HEK293T (cell line): ENCODE results near the gene BRI3BP.

Source experiments
- ARNT ChIP-seq: fragments of 450-650 bp; IDR thresholded peaks from 2 replicates; pipeline ENCODE4 v1.6.1; 2017; ENCODE audit warnings: mild to moderate bottlenecking
- CTBP1 ChIP-seq: fragments of 450-650 bp; IDR thresholded peaks from 2 replicates; pipeline ENCODE4 v1.6.1; 2016; ENCODE audit warnings: borderline replicate concordance
- FOXA1 ChIP-seq: fragments of 450-650 bp; IDR thresholded peaks from 2 replicates; pipeline ENCODE4 v1.6.1; 2016; ENCODE audit warnings: mild to moderate bottlenecking
- FOXM1 ChIP-seq: fragments of 450-650 bp; IDR thresholded peaks from 2 replicates; pipeline ENCODE4 v1.6.1; 2017; ENCODE audit warnings: mild to moderate bottlenecking, borderline replicate concordance
- HDGF ChIP-seq: fragments of 450-650 bp; IDR thresholded peaks from 2 replicates; pipeline ENCODE4 v1.6.1; 2017; ENCODE audit warnings: antibody characterized with exemption, borderline replicate concordance
- L3MBTL2 ChIP-seq: fragments of 450-650 bp; conservative IDR thresholded peaks from 2 replicates; pipeline ENCODE4 v1.6.1; 2016; ENCODE audit warnings: mild to moderate bottlenecking
- NFRKB ChIP-seq: fragments of 450-650 bp; IDR thresholded peaks from 2 replicates; pipeline ENCODE4 v1.6.1; 2016; ENCODE audit warnings: mild to moderate bottlenecking, moderate library complexity
- SP1 ChIP-seq: fragments of 450-650 bp; IDR thresholded peaks from 2 replicates; pipeline ENCODE4 v1.6.1; 2017
- SUZ12 ChIP-seq: fragments of 450-650 bp; IDR thresholded peaks from 2 replicates; pipeline ENCODE4 v1.6.1; 2016; ENCODE audit warnings: mild to moderate bottlenecking

DNA sequence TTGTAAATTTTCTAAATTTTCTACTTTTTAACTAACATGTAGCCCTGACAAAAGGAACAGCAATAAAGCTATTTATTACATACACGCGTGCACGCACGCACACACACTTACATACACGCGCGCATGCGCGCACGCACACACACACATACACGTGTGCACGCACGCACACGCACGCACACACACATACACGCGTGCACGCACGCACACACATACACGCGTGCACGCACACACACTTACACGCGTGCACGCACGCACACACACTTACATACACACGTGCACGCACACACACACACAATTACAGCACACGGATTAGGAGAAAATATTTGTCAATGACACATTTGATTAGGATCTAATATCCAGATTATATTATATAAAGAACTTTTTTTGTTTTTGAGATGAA lies 32.4 kb upstream of the BRI3BP start:
- TF ChIP-seq HDGF (no peak), L3MBTL2 (no peak), ARNT (no peak), FOXA1 (no peak), NFRKB (no peak), FOXM1 (no peak), SUZ12 (no peak), SP1 (no peak), CTBP1 (no peak)
